Endothelial cell of umbilical vein (primary cell): ENCODE results near the gene SMIM27. TPM values are rescaled to one million over a fixed set of nuclear protein-coding genes. Genes with fewer than 3 reads are reported as not detected.

ENCODE experiments used
- BruUV-seq: library from RNA; stranded (reverse); fragments of 400-500 nt; replicated peaks from 2 replicates; lab custom pipeline; 2021; lab: Mats Ljungman, UMichigan
- CTCF ChIA-PET: fragments of 300-600, 350-600 bp; sonication (Branson Sonifier 250); formaldehyde crosslinking; loops from one replicate; lab custom pipeline; 2021; ENCODE audit warnings: antibody characterized with exemption, inconsistent platforms; lab: Charles Lee
- POLR2A ChIA-PET: fragments of 300-600, 350-600 bp; sonication (Branson Sonifier 250); formaldehyde crosslinking; loops from one replicate; lab custom pipeline; 2021; ENCODE audit warnings: antibody characterized with exemption, inconsistent platforms; lab: Charles Lee
- DNase-seq: peaks from one replicate; pipeline ENCODE4 v3.0.0-alpha.2; 2011; ENCODE audit warnings: low read depth, low spot score
- FAIRE-seq: peaks from 2 replicates; lab custom pipeline; 2011; peaks lifted over from hg19 to GRCh38; lab: Jason Lieb, UNC
- H2AFZ ChIP-seq: 2 replicates; pipeline ENCODE4 v1.6.0; 2012; ENCODE audit warnings: low read depth, low read length, control low read depth, inconsistent platforms
- H3K27ac ChIP-seq: 2 replicates; pipeline ENCODE4 v1.5.1; 2011; ENCODE audit warnings: low read depth, mild to moderate bottlenecking, control low read depth, low read length, moderate library complexity; ENCODE audit not compliant: insufficient read depth
- H3K27me3 ChIP-seq, 2 experiments: 2 replicates each; pipeline versions ENCODE4 v1.6.0 to v1.6.1; 2011; ENCODE audit warnings: low read length in 2 of 2, mixed read lengths in 1 of 2; ENCODE audit not compliant: control insufficient read depth in 2 of 2, insufficient read depth in 2 of 2
- H3K36me3 ChIP-seq, 2 experiments: 2 replicates in 1 of 2; 3 replicates in 1 of 2; pipeline ENCODE4 v1.5.1; 2011; ENCODE audit warnings: low read length in 2 of 2, mild to moderate bottlenecking in 1 of 2, moderate library complexity in 1 of 2; ENCODE audit not compliant: control insufficient read depth in 2 of 2, insufficient read depth in 2 of 2; ENCODE audit errors: extremely low read depth in 1 of 2
- H3K4me1 ChIP-seq: 3 replicates; pipeline ENCODE4 v1.5.1; 2011; ENCODE audit warnings: mild to moderate bottlenecking, low read length; ENCODE audit not compliant: control insufficient read depth, insufficient read depth; ENCODE audit errors: extremely low read depth
- H3K4me2 ChIP-seq: 2 replicates; pipeline ENCODE4 v1.6.1; 2011; ENCODE audit warnings: low read length, control low read depth, mixed read lengths; ENCODE audit not compliant: insufficient read depth
- H3K4me3 ChIP-seq, 3 experiments: fragments of 200-600 bp in 1 of 3; sonication (generic), shearing (Covaris generic) in 1 of 3; replicated peaks in 1 of 3; 2 replicates each; pipeline ENCODE4 v1.5.1; 2011 to 2016; ENCODE audit warnings: control low read depth in 3 of 3, low read length in 3 of 3, mild to moderate bottlenecking in 2 of 3, inconsistent platforms in 1 of 3, low read depth in 1 of 3, moderate library complexity in 1 of 3; ENCODE audit not compliant: insufficient read depth in 1 of 3
- H3K79me2 ChIP-seq: 2 replicates; pipeline ENCODE4 v1.6.0; 2012; ENCODE audit warnings: low read length, inconsistent platforms; ENCODE audit not compliant: control insufficient read depth, insufficient read depth
- H3K9ac ChIP-seq: replicated peaks from 2 replicates; pipeline ENCODE3; 2011; ENCODE audit warnings: low read length, control low read depth; ENCODE audit not compliant: insufficient read depth; ENCODE audit errors: extremely low read depth
- H3K9me1 ChIP-seq: replicated peaks from 3 replicates; pipeline ENCODE4 v1.6.0; 2011; ENCODE audit warnings: mild to moderate bottlenecking, low read length; ENCODE audit not compliant: control insufficient read depth, insufficient read depth; ENCODE audit errors: extremely low read depth
- H3K9me3 ChIP-seq: replicated peaks from 2 replicates; pipeline ENCODE4 v1.5.1; 2012; ENCODE audit warnings: low read length, inconsistent platforms; ENCODE audit not compliant: control insufficient read depth, insufficient read depth
- H4K20me1 ChIP-seq: replicated peaks from 2 replicates; pipeline ENCODE3; 2011; ENCODE audit warnings: mild to moderate bottlenecking, low read length; ENCODE audit not compliant: control insufficient read depth, insufficient read depth; ENCODE audit errors: extremely low read depth
- CTCF ChIP-seq, 2 donors: IDR thresholded peaks; 1 replicate in 1 of 2; 2 replicates in 1 of 2; pipeline ENCODE4 v1.5.1; 2011; ENCODE audit warnings: low read length in 2 of 2, mild to moderate bottlenecking in 2 of 2, moderate library complexity in 2 of 2, control low read depth in 1 of 2, inconsistent platforms in 1 of 2, low read depth in 1 of 2; ENCODE audit not compliant: insufficient read depth in 1 of 2; ENCODE audit errors: extremely low read depth in 1 of 2
- MAX ChIP-seq: IDR thresholded peaks from 2 replicates; pipeline ENCODE4 v1.6.1; 2011; ENCODE audit not compliant: insufficient read depth, insufficient read length
- POLR2A ChIP-seq: IDR thresholded peaks from 2 replicates; pipeline ENCODE4 v1.6.1; 2012; ENCODE audit warnings: low read depth, mild to moderate bottlenecking, control low read depth, low read length
- POLR2AphosphoS5 ChIP-seq: IDR thresholded peaks from 2 replicates; pipeline ENCODE4 v1.6.1; 2012; ENCODE audit warnings: low read depth, mild to moderate bottlenecking, control low read depth, low read length, moderate library complexity; ENCODE audit not compliant: insufficient read depth
- dilution Hi-C: fragments of 300-500 bp; cut with MboI; formaldehyde crosslinking; loops from one replicate; pipeline ENCODE4 v1.15.0; 2019; ENCODE audit warnings: low sequenced_read_pairs; ENCODE audit not compliant: extremely low pct_ligation_motif_present
- intact Hi-C: fragments of 100-400 bp; cut with micrococcal nuclease; formaldehyde crosslinking; loops from one replicate; pipeline ENCODE4 v1.10.0; 2022
- polyA plus RNA-seq, 4 experiments: library from polyadenylated mRNA; depleted of rRNA in 3 of 4; stranded (reverse) in 3 of 4; unstranded in 1 of 4; fragments of >200 nt; gene quantifications; 2 replicates each; pipeline versions ENCODE4 v1.2.1 to v1.2.3, GENCODE V29; 2011 to 2012; ENCODE audit warnings: missing spikeins in 1 of 4
- total RNA-seq: library from RNA; stranded (reverse); gene quantifications from 2 replicates; pipeline ENCODE4 v1.2.3, GENCODE V29; 2021

The SMIM27 gene
- total and polyA plus RNA-seq, 2 donors (not counting 3 experiments of a cell fraction or from before 2014, with no cell fraction given): 3.4 to 11.5 TPM

GRCh38 chr9:32571969-32572899 lies 20.1 kb downstream of the SMIM27 start:
- dilution Hi-C loops: loop anchor here (25.0 kb wide), 1 partner anchor 185 kb away; the partner anchor contains the start of gene ACO1
- TSS peak; percentile 66 for BruUV-seq

More at GRCh38 chr9:32571969-32572899, 20.1 kb downstream of the SMIM27 start:
- H3K36me3 ChIP-seq: no peaks in the 10 kb centered on the region
- intact Hi-C loops: loop anchor here (1.0 kb wide), 4 partner anchors 20 to 193 kb away; partner anchors contain the start of genes RIGI, SMIM27 and TOPORS
- H3K9ac ChIP-seq: peak overlapping the region; percentile 76
- POLR2A ChIA-PET: no interaction called here
- H3K9me1 ChIP-seq: no peaks in the 10 kb centered on the region
- H2AFZ ChIP-seq: peak overlapping the region; percentile 82
- H4K20me1 ChIP-seq: no peaks in the 10 kb centered on the region
- H3K4me2 ChIP-seq: peak overlapping the region; percentile 86
- H3K4me3 ChIP-seq: peak overlapping the region; percentile 78 to 89 (median 88)
- peak overlapping the region; percentile 19 for H3K27ac ChIP-seq
- TF ChIP-seq CTCF (IDR thresholded peaks at IDR 0.05; ENCODE audit: extremely low read depth in 1 of 2, insufficient read depth in 1 of 2, low read depth in 1 of 2, low read length in 2 of 2) (peak; percentile 74 to 80), POLR2AphosphoS5 (no peak), MAX (peak; percentile 9), POLR2A (no peak)
- H3K9me3 ChIP-seq: no peaks in the 10 kb centered on the region
- H3K79me2 ChIP-seq: peaks cover 30% of the 10 kb centered on the region
- peak; percentile 87 for FAIRE-seq
- H3K27me3 ChIP-seq: peaks cover 0 to 4% of the 10 kb centered on the region in 2 experiments
- CTCF ChIA-PET: interaction anchor here (0.6 to 20.3 kb wide), 25 partner anchors 9 to 398 kb away, joined by 3 to 1384 read pairs (median 4); partner anchors contain the start of genes ACO1, RIGI, SMIM27 and TOPORS
- DNase-seq: peak; percentile 88
- peaks cover 18% of the 10 kb centered on the region for H3K4me1 ChIP-seq
